Spleen (tissue), 11 donors: Measurements from ENCODE around the gene ACSM2B. TPM values are rescaled to one million over a fixed set of nuclear protein-coding genes. Genes with fewer than 3 reads are reported as not detected.
"Not testable (repeated sequence)": the region's sequence is repeated elsewhere in the genome, so short reads cannot be mapped to it uniquely, and the experiment has no call there.

ENCODE experiments used
- DNase-seq: peaks from one replicate; pipeline ENCODE4 v3.0.0-alpha.2; 2020
- H3K27ac ChIP-seq, 8 donors: fragments of 200-600 bp; sonication (generic) in 7 of 8; 1 replicate in 4 of 8; 2 replicates in 4 of 8; pipeline versions ENCODE4 v1.5.0 to v1.8.0; 2016 to 2021; ENCODE audit warnings: inconsistent platforms in 4 of 8, mild to moderate bottlenecking in 4 of 8, moderate library complexity in 1 of 8
- H3K27me3 ChIP-seq, 7 donors: fragments of 200-600 bp; sonication (generic) in 6 of 7; replicated peaks in 1 of 7; 1 replicate in 4 of 7; 2 replicates in 3 of 7; pipeline versions ENCODE4 v1.5.0 to v1.8.0; 2016 to 2021; ENCODE audit warnings: inconsistent platforms in 3 of 7, mild to moderate bottlenecking in 1 of 7
- H3K36me3 ChIP-seq, 6 donors: fragments of 200-600 bp; sonication (generic) in 5 of 6; 1 replicate in 4 of 6; 2 replicates in 2 of 6; pipeline versions ENCODE4 v1.5.0 to v1.8.0; 2016 to 2021; ENCODE audit warnings: inconsistent platforms in 2 of 6
- H3K4me1 ChIP-seq, 6 donors: fragments of 200-600 bp; sonication (generic) in 5 of 6; 1 replicate in 3 of 6; 2 replicates in 3 of 6; pipeline versions ENCODE4 v1.5.0 to v1.8.0; 2016 to 2021; ENCODE audit warnings: inconsistent platforms in 3 of 6
- H3K4me3 ChIP-seq, 8 donors: fragments of 200-600 bp; sonication (generic) in 7 of 8; 1 replicate in 4 of 8; 2 replicates in 4 of 8; pipeline versions ENCODE4 v1.5.0 to v1.8.0; 2016 to 2021; ENCODE audit warnings: inconsistent platforms in 4 of 8, mild to moderate bottlenecking in 4 of 8, moderate library complexity in 2 of 8
- H3K9me3 ChIP-seq, 8 donors: fragments of 200-600 bp; sonication (generic) in 7 of 8; 1 replicate in 4 of 8; 2 replicates in 4 of 8; pipeline versions ENCODE4 v1.5.0 to v1.8.0; 2016 to 2021; ENCODE audit warnings: inconsistent platforms in 4 of 8
- CTCF ChIP-seq, 11 experiments: fragments of 200-600 bp in 7 of 11; fragments of 450-650 bp in 4 of 11; sonication (generic) in 4 of 11; IDR thresholded peaks in 8 of 11; conservative IDR thresholded peaks in 3 of 11; 1 replicate in 7 of 11; 2 replicates in 4 of 11; pipeline versions ENCODE4 v1.4.0 to v1.8.0; 2016 to 2021; ENCODE audit warnings: antibody characterized with exemption in 11 of 11, inconsistent platforms in 4 of 11, mild to moderate bottlenecking in 1 of 11
- POLR2A ChIP-seq, 3 donors: fragments of 450-650 bp; IDR thresholded peaks; one replicate each; pipeline ENCODE4 v1.5.1; 2017; ENCODE audit warnings: antibody characterized with exemption in 3 of 3, mild to moderate bottlenecking in 1 of 3
- POLR2AphosphoS5 ChIP-seq, 3 donors: sonication (generic); formaldehyde crosslinking; IDR thresholded peaks; one replicate each; pipeline ENCODE4 v1.5.1; 2017; ENCODE audit warnings: antibody characterized with exemption in 3 of 3
- WGBS, 5 donors: extraction: QIAGEN DNeasy Blood & Tissue Kit in 3 of 5; methylation state at CpG; one replicate each; pipeline versions ENCODE4 v1.1.5 to v1.1.7; 2013 to 2018; 5-methylcytosine and 5-hydroxymethylcytosine counted together
- intact Hi-C: fragments of 100-400 bp; cut with DNase I; formaldehyde crosslinking; loops from one replicate; pipeline ENCODE4 v1.15.0; 2023; ENCODE audit warnings: low total_unique reads
- polyA plus RNA-seq, 3 donors: library from polyadenylated mRNA; stranded (reverse); fragments of 200-250 nt; gene quantifications; one replicate each; pipeline ENCODE4 v1.2.1, GENCODE V29; 2013
- total RNA-seq, 7 donors: library from RNA; depleted of rRNA in 3 of 7; stranded (reverse); fragments of >200 nt in 3 of 7; fragmentation: NEBNext Ultra II Directional in 4 of 7; extraction: Animal tissue kit (Norgen Biotek cat#: 25700) in 4 of 7; gene quantifications; one replicate each; pipeline versions ENCODE4 v1.1.0 to v1.2.1, GENCODE V29; 2016 to 2021
- donor health status: healthy with polysubstance abuse.
- donor health status: DM: no; HTN: no; CAD: no; lungs with moderate emphysema.
- donor health status: DM: no; HTN: no; CAD: no.
- donor health status: Bipolar disorder and iron deficiency.
- donor health status: healthy.
- donor health status: DM: no; HTN: no; CAD: no.
- donor health status: DM: yes; HTN: yes; CAD: no.

Gene ACSM2B
- total and polyA plus RNA-seq, 10 donors: not detected

GRCh38 chr16:20538687-20539086 is 37.5 kb downstream of the ACSM2B start:
- Histone ChIP-seq H3K36me3 (no peaks in the 10 kb centered on the region), H3K27me3 (no peaks in the 10 kb centered on the region), H3K4me1 (no peaks in the 10 kb centered on the region), H3K9me3 (no peaks in the 10 kb centered on the region), H3K27ac (no peak overlapping the region), H3K4me3 (no peak overlapping the region)
- 35 to 84% (median 62%) methylated on average over 5 of the region's 5 CpGs for WGBS, 5 donors
- no peak for DNase-seq
- no peak for TF ChIP-seq POLR2AphosphoS5 (IDR thresholded peaks at IDR 0.05)
- no peak for TF ChIP-seq CTCF (IDR thresholded peaks at IDR 0.05 in 8 of 11, conservative IDR thresholded peaks at IDR 0.05 in 3 of 11)
- no peak for TF ChIP-seq POLR2A (IDR thresholded peaks at IDR 0.05)
- intact Hi-C loops: no loop called here

GRCh38 chr16:20538181-20538580 is 38.0 kb downstream of the ACSM2B start:
- DNase-seq: no peak
- TF ChIP-seq POLR2AphosphoS5 (IDR thresholded peaks at IDR 0.05): no peak
- TF ChIP-seq CTCF (IDR thresholded peaks at IDR 0.05 in 8 of 11, conservative IDR thresholded peaks at IDR 0.05 in 3 of 11): no peak
- no peak for TF ChIP-seq POLR2A (IDR thresholded peaks at IDR 0.05)
- Histone ChIP-seq H3K9me3 (no peaks in the 10 kb centered on the region), H3K36me3 (no peaks in the 10 kb centered on the region), H3K27me3 (no peaks in the 10 kb centered on the region), H3K4me1 (no peaks in the 10 kb centered on the region), H3K4me3 (no peak overlapping the region), H3K27ac (no peak overlapping the region)
- WGBS, 5 donors: 0 to 77% (median 28%) methylated on average over 1 of the region's 1 CpG
- intact Hi-C loops: no loop called here

- H3K36me3 ChIP-seq, H3K9me3 ChIP-seq, intact Hi-C loops, H3K27ac ChIP-seq, DNase-seq, H3K4me1 ChIP-seq, H3K27me3 ChIP-seq, H3K4me3 ChIP-seq: not testable (repeated sequence)
- 24 to 79% (median 69%) methylated on average over 1 of the region's 1 CpG for WGBS, 5 donors
Measured at GRCh38 chr16:20536669-20537068, 39.5 kb downstream of the ACSM2B start.

- DNase-seq, H3K27ac ChIP-seq, H3K4me3 ChIP-seq, H3K36me3 ChIP-seq, H3K27me3 ChIP-seq, intact Hi-C loops, H3K9me3 ChIP-seq, H3K4me1 ChIP-seq: not testable (repeated sequence)
- WGBS, 5 donors: no CpG with 5 or more reads among the region's 3 CpGs
Measured at GRCh38 chr16:20532284-20532792, 43.8 kb downstream of the ACSM2B start.

GRCh38 chr16:20531795-20532194 is 44.4 kb downstream of the ACSM2B start:
- H3K4me3 ChIP-seq, H3K9me3 ChIP-seq, H3K4me1 ChIP-seq, H3K27me3 ChIP-seq, H3K27ac ChIP-seq, intact Hi-C loops, H3K36me3 ChIP-seq, DNase-seq: not testable (repeated sequence)
- WGBS, 5 donors: no CpG with 5 or more reads among the region's 13 CpGs

GRCh38 chr16:20520103-20520502 is 56.1 kb downstream of the ACSM2B start:
- H3K36me3 ChIP-seq: no peaks in the 10 kb centered on the region
- intact Hi-C loops: no loop called here
- WGBS, 5 donors: 75 to 95% (median 87%) methylated on average over 1 of the region's 1 CpG

More at GRCh38 chr16:20520103-20520502, 56.1 kb downstream of the ACSM2B start:
- Histone ChIP-seq H3K4me3 (no peak overlapping the region), H3K9me3 (no peaks in the 10 kb centered on the region), H3K27ac (no peak overlapping the region), H3K27me3 (peaks cover 0 to 5% (median 0%) of the 10 kb centered on the region in 7 donors), H3K4me1 (no peaks in the 10 kb centered on the region)
- no peak for DNase-seq
- no peak for TF ChIP-seq POLR2A (IDR thresholded peaks at IDR 0.05)
- no peak for TF ChIP-seq CTCF (IDR thresholded peaks at IDR 0.05 in 8 of 11, conservative IDR thresholded peaks at IDR 0.05 in 3 of 11)
- TF ChIP-seq POLR2AphosphoS5 (IDR thresholded peaks at IDR 0.05): no peak
